GM23248 (cell line): Measurements from ENCODE around the gene BRINP1.

Experiments used
- EZH2 ChIP-seq: fragments of 200-600 bp; sonication (generic); IDR thresholded peaks from 2 replicates; pipeline ENCODE4 v1.6.1; 2018; ENCODE audit warnings: antibody characterized with exemption, mild to moderate bottlenecking; ENCODE audit not compliant: insufficient read depth, poor library complexity, severe bottlenecking
- EZH2phosphoT487 ChIP-seq: fragments of 200-600 bp; sonication (generic); IDR thresholded peaks from 2 replicates; pipeline ENCODE4 v1.6.1; 2018; ENCODE audit warnings: antibody characterized with exemption, moderate library complexity, mild to moderate bottlenecking, low read depth; ENCODE audit not compliant: insufficient read depth

GRCh38 chr9:119195521-119195920 is 173.7 kb downstream of the BRINP1 start:
- no peak for TF ChIP-seq EZH2phosphoT487
- TF ChIP-seq EZH2: no peak
